Dermis microvascular lymphatic vessel endothelial cell (primary cell): ENCODE measurements around the gene SCAP. TPM values are rescaled to one million over a fixed set of nuclear protein-coding genes. Genes with fewer than 3 reads are reported as not detected.
"Not testable (repeated sequence)": the region's sequence is repeated elsewhere in the genome, so short reads cannot be mapped to it uniquely, and the experiment has no call there.

ENCODE experiments used
- DNase-seq, 2 donors: peaks; one replicate each; pipeline versions ENCODE4 v3.0.0 to v3.0.0-alpha.2; 2010; ENCODE audit warnings: low read depth in 2 of 2
- total RNA-seq: library from RNA; depleted of rRNA; stranded (reverse); fragments of >200 nt; gene quantifications from 2 replicates; pipeline ENCODE4 v1.2.1, GENCODE V29; 2014

SCAP gene
- total RNA-seq, 1 donor from 2014 or later, result 39.2 TPM

DNA sequence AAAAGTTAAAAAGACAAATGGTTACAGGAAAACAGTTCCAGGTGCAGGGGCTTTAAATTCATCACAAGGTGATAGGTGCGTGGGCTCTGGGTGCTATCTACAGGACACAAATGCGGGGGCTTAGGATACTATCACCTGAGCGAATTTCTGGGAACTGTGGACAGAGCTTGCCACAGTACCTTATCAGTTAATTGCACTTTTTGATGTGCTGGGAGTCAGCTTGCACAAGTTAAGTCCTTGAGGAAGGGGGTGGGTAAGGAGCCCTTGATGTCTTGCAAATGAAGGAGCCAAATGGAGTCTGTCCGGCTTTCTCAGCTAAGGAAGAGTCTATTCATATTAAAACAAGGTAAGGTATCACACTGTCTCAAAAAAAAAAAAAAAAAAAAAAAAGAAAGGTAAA is 6.0 kb upstream of the SCAP start:
- DNase-seq, result not testable (repeated sequence)

DNA sequence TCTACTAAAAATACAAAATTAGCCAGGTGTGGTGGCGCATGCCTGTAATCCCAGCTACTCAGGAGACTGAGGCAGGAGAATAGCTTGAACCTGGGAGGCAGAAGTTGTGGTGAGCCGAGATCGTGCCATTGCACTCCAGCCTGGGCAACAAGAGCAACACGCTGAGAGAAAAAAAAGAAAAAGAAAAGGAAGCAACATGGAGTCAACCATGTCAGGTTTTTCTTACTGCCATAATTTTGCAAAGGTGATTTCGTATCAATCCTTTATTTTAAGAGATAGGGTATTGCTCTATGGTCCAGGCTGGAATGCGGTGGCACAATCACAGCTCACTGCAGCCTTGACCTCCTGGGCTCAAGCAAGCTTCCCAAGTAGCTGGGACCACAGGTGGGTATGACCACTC is 4.5 kb upstream of the SCAP start:
- not testable (repeated sequence) for DNase-seq

DNA sequence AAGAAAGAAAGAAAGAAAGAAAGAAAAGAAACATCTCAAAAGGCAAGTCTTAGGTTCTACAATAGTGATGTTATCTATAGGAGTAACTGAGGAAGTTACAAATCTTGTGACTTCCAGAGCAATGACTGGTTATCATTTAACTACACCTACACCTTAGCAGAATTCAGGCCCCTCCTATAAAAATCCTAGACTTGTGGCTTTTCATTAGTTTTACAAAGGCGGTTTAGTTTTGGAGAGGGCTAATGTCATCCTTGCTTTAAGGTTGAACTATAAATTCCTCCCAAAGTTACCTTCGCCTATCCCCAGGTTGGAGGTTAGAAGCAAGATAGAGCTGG is 4.1 kb upstream of the SCAP start:
- no peak for DNase-seq

DNA sequence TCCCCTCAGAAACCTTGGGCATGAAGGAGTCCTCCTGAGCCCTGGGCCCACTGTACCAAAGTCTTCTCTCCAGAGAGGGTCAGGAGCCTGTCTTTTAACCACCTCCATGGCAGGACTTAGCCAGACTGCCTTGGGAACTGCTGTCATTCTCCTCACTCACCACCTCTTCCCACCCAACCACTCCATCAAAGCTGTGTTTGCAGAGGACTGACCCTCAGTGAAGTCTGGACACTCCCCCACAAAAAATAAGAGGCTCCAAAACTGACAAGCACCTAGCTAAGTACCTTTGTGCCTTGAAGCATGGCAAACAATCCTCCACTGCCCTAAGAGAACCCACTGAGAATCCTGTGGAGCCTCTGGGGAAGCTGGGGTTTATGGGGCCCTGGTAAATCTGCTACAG is 2.3 kb upstream of the SCAP start:
- DNase-seq, result no peak

DNA sequence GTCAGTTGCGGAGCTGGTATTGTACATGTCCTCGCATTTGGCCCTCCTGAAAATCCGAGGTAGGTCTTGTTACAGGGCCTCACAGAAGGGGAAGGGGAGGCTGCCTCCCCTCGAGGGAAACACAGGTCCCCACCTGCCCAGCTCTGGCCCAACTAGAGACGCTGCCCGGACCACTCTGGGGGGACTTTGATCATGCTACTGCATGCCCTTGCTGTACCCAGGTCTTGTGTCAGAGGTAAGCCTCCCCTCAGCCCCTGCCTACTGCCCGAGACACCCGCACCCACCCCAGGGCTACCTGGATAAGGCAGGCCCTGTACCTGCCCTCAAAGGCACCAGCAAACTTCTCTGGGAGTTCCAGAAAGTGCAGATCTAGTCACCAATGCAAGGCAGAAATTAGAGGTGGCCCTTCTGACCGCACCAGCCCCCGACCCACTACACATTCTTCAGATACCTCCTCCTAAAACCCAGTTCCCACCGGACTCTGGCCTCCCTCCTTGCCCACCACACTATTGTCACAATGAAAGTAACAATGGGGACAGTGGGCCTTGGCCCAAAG is 981 bp upstream of the SCAP start:
- no peak for DNase-seq

DNA sequence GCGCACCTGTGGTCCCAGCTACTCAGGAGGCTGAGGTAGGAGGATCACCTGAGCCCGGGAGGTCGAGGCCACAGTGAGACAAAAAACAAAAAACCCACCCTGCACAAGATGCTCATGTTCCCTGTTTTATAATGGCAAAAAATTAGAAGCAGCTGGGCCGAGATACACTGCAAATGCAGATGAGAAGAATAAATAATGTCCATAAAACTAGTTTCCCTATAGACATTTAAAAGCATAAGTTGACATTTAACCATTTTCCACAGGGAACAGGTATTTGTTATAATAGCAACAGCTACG is 537 bp upstream of the SCAP start:
- DNase-seq, result no peak

DNA sequence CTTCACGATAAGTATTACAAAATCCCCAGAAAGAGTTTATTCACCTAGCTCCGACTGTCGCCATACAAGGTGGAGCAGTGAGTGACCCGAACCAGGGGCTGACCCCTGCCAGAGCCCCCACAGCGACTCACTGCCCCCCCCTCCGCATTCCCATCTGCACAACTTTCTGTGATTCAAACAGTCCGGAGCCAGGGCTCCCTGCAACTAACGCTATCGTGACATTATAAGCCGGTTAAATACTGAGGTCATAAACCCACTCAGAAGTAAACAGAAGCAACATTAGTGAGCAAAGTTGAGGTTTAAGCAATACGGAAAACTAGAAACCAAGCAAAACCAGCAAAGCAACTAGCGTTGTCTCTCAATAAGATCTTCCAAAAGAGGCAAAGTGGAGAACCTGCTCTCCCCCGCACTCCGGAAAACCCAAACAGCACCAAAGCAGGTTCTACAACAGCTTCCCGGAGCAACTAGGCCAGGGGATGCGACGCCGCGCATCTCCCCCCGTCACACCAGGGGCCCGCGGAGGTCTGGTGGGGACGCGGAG is 642 bp downstream of the SCAP start:
- peak; percentile 2 to 23 for DNase-seq

DNA sequence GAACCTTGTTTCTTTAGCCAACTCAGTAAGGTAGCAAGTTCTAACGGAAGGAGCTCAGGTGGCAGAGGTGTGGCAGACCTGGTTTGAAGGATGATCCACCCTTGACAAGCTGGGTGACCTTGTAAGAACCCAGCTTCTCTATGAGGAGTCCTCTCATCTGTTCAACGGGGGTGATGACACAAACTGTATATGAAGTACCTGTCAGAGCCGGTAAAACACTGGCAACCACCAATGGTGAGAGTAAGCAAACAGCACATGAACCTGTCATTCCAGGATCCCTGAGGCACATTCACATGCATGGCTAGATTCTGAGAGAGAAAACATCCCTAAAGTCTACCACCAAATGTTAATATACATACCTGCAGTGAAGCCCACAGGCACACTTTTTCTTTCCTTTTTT is 2.4 kb downstream of the SCAP start:
- DNase-seq, result no peak

DNA sequence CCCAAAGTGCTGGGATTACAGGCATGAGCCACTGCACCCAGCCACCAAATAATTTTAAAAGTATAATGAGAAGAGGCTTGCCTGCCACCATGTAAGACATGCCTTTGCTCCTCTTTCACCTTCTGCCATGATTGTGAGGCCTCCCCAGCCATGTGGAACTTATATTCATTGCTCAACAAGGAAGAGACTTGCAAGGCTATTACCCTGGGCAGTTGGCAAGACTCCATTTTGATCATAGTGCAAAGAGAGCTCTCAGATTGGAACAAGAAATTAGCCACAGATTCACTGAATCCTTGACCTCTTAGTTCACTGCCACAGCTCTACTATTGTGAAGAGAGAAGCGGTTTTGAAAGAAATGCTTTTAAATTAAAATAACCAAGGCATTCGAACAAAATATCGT is 6.1 kb downstream of the SCAP start:
- no peak for DNase-seq

DNA sequence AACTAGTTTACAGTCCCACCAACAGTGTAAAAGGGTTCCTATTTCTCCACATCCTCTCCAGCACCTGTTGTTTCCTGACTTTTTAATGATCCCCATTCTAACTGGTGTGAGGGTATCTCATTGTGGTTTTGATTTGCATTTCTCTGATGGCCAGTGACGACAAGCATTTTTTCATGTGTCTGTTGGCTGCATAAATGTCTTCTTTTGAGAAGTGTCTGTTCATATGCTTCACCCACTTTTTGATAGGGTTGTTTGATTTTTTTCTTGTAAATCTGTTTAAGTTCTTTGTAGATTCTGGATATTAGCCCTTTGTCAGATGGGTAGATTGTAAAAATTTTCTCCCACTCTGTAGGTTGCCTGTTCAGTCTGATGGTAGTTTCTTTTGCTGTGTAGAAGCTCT is 7.4 kb downstream of the SCAP start:
- not testable (repeated sequence) for DNase-seq

DNA sequence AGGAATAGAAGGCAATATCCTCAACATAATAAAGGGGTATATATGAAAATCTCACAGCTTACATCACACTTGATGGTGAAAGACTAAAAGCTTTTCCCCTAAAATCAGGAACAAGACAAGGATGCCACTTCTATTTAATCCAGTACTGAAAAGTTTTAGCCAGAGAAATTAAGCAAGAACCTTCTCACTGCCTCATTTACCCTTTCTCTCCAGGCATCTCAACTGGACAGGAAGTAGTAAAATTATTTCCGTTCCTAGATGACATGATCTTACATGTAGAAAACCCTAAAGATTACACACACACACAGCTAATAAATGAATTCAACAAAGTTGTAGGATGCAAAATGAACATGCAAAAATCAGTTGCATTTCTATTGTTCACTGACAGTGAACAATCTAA is 11.2 kb downstream of the SCAP start:
- DNase-seq, result peak in 1 of 2 donors; percentile 18

DNA sequence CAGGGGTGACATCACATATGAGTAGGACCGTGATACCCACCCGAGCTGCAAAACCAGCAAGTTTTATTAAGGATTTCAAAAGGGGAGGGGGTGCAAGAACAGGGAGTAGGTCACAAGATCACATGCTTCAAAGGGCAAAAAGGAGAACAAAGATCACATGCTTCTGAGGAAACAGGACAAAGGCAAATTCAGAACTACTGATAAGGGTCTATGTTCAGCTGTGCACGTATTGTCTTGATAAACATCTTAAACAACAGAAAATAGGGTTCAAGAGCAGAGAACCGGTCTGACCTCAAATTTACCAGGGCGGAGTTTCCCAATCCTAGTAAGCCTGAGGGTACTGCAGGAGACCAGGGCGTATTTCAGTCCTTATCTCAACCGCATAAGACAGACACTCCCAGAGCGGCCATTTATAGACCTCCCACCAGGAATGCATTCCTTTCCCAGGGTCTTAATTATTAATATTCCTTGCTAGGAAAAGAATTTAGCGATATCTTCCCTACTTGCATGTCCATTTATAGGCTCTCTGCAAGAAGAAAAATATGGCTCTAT is 16.1 kb downstream of the SCAP start:
- DNase-seq, result not testable (repeated sequence)

DNA sequence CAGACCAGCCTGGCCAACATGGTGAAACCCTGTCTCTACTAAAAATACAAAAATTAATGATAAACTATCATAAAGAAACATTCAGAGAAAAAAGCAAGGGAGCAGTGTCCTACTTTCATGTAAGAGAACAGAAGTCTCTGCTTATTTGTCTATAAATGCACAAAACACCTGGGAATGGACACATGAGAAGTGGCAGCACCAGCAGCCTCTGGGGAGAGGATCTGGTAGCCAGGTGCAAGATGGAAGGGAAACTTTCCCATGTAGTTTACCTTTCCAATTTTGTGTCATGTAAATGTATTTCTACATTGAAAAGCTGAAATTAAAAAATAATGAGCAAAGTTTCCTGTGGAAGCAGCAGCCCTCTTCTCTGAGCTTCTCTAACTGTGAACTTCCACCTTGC is 18.8 kb downstream of the SCAP start:
- DNase-seq, result no peak

DNA sequence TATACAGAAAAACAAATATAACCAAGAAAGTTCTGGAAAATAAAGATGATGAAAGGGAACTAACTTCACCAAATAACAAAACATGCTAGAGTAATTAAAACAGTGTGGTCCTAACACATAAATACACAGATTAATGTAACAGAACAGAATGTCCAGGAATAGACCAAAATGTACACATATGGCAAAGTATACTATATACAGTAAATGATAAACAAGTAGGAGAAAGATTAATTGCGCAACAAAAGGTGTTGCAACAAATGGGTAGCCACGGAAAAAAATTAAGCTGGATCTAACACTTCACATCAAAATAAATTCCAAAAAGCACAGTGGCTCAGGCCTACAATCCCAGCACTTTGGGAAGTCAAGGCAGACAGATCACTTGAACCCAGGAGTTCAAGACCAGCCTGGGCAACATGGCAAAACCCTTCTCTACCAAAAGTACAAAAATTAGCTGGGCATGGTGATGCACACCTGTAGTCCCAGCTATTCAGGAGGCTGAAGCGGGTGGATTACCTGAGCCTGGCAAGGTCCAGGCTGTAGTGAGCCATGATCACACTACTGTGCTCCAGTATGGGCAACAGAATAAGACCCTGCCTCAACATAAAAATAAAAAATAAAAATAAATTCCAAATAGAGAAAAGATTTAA is 19.8 kb downstream of the SCAP start:
- no peak for DNase-seq

DNA sequence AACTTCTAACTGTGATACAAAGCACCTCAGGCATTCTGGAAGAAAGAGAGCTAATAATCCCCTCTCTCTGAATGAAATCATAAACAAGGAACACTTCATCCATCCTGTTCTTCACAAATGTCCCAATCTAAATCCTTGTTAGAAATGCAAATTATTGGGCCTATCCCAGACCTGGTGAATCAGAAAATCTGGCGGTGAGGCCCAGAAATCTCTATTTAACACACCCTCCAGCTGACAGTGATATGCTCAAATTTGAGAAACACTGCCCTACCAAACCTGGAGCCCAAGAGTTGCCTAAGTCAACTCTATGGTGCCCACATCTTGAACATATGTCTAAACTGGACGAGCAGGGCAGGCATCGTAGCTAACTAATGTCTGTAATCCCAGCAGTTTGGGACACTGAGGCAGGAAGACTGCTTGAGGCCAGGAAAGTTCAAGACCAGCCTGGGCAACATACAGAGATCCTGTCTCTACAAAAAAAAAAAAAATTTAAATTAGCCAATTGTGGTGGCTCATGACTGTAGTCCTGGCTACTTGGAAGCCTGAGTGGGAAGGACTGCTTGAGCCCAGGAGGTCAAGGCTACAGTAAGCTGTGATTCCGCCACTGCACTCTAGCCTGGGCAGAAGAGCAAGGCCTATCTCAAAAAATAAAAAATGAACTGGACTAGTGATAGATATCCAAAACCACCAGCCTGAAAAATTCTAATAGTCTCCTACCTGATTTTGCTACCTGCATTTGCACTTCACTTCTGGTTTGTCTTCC is 23.1 kb downstream of the SCAP start:
- no peak for DNase-seq

DNA sequence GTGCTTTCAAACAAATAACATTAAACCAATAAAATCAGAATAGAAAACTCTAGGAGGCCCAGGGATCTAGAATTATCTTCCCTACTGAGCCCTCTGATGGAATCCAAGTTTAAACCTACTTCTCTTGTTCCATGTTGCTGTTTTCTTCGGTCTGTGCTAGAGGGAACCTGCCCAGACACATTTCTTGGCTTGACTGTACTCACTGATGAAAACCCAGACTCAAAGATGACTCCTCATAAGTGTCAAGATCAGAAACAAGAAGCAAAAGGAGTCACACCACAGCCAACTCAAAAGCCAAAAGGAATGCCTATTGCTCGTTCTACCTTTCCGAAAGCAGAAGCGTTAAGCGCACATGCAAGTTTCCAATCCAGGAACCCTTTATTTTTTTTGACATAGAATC is 31.6 kb downstream of the SCAP start:
- no peak for DNase-seq

DNA sequence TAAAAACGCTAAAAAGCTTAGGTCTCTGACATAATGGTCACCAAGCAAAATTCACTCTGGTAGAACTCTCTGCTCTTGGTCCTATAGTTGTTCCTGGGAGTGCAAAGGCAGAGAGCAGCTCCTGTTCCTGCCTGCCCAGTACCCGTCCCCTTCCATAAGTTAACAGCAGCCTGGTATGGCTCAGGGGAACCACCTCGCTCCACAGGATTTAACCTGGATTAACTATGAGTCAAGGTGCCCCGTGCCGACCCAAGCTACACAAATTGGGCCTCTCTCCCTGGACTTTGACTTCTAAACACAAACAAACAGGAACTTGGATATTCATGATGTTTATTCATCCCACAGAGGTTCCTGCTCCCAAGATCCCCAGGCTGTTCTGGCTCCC is 32.1 kb downstream of the SCAP start:
- no peak for DNase-seq

DNA sequence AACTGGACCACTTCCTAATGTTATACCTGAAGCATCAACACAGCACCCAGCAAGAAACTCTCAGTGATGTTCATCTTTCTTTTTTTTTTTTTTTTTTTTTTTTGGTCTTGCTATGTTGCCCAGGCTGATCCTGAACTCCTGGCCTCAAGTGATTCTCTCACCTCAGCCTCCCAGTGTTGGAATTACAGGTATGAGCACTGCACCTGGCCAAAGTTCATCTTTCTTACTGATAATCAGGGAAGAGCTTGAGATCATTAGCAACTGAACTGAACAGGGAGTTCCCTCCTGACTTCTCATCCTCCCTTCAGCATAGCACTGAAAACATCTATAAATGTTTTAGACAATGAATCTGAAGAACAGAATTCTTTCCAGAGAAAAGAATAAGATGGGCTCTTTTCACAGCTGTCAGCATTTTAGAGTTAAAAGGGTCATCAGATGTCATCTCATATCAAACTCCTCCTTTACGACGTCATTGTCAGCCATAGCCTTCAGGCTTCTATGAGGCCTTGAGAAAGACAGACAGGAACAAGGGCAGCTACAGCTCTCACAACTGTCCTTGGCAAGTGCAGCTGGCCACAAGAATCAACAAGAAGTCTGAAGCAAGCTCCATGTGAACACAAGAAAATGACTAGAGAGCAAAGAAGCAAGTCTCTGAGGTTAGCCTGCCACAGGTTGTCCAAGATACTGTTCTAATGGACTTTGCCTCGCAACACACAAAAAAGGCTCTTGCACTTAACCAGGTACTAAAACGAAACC is 33.8 kb downstream of the SCAP start:
- no peak for DNase-seq

DNA sequence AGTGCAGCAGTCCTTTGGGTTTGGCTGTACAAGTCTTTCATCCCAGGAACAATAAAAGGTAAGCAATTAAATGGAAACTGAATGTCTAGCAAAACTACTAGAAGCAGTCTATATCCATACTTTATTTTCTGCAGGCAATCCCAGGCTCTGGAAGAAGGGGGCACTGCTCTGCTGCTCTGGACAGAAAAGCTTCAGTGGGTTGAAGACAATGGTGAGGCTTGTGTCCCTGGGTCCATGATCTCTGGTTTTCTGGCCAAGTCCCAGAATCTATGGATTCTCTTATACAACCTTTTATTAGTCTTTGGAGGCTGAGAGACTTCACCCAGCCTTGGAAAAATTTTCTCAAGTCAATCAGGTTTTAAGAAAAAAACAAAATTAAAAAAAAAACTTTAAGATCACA is 35.6 kb downstream of the SCAP start:
- DNase-seq, result peak; percentile 17 to 40

DNA sequence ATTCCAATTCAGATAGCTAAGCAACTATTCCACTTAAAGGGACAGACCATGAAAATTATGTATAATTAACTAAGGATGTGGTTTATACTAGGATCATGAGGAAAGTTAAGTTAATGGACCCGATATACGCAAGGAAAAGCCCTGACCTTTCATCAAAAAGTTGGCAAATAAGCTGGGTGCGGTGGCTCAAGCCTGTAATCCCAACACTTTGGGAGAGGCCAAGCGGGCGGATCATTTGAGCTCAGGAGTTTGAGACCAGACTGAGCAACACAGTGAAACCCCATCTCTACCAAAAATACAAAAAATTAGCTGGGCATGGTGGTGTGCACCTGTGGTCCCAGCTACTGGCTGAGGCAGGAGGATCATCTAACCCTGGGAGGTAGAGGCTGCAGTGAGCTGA is 39.6 kb downstream of the SCAP start:
- no peak for DNase-seq

DNA sequence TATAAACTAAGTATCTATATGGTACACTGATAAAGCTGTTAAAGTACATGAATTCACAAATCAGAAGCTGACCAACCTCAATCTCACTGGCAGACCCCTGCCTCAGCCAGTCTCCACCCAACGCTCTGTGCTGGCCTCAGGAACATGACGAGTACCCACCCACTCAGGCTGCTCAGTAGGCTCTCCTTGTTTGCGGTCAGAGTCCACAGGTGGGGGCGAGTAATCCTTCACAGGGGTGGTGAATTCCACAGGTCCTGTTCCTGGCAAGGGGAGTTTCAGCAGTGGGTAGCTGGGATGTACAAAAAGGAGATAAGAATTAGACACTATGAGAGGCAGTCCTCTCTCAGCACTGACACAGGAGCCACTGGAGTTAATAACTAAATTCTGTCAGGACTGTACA is 40.9 kb downstream of the SCAP start:
- no peak for DNase-seq

DNA sequence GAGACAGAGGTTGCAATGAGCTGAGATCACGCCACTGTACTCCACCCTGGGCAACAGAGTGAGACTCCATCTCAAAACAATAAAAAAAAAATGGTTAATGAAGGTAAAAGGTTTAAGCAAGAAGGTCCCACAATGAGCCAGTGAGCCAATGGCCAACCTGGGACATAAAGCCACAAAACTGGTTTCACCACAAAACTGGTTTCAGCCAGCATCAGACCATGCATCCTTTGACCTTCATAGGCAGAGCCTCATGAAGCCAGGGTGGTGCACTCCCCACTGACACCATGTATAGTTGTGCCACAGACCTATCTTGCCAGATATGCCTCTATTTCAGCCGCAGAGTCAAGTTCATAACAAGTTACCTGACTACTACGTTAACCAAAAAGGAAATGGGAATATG is 41.9 kb downstream of the SCAP start:
- DNase-seq, result no peak
